ENCODE measurements around the gene HTR3A.
"Not testable (repeated sequence)": the region's sequence is repeated elsewhere in the genome, so short reads cannot be mapped to it uniquely, and the experiment has no call there.

HTR3A gene

DNA sequence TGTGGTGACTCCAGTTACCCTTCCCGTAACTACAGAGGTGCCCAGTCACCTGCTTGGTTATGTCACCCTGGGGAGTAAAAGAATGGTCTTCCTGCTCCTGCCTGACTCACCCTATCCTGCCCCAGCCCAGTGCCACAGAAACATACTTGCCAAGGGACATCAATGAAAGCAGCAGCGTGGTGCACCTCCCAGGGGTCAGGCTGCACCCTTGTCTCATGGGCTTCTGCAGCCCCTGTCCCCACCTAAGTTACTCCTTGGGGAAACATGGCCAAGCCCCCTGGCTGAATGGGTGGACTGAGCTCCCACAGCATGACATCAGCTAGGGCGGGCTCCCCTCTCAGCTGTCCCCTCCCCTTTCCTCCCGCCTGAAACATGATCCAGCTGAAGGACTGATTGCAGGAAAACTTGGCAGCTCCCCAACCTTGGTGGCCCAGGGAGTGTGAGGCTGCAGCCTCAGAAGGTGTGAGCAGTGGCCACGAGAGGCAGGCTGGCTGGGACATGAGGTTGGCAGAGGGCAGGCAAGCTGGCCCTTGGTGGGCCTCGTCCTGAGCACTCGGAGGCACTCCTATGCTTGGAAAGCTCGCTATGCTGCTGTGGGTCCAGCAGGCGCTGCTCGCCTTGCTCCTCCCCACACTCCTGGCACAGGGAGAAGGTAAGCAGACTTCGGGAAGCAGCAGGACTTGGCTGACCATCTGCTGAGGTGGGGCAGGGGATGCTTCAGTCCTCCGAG lies at the start of gene HTR3A:
HTR3A (plus strand) TSS at position 368 of the 730 bp plus-strand sequence; CDS start at position 586, 218 bp downstream.
- DNase-seq (ENCODE audit: low spot score): no peak

DNA sequence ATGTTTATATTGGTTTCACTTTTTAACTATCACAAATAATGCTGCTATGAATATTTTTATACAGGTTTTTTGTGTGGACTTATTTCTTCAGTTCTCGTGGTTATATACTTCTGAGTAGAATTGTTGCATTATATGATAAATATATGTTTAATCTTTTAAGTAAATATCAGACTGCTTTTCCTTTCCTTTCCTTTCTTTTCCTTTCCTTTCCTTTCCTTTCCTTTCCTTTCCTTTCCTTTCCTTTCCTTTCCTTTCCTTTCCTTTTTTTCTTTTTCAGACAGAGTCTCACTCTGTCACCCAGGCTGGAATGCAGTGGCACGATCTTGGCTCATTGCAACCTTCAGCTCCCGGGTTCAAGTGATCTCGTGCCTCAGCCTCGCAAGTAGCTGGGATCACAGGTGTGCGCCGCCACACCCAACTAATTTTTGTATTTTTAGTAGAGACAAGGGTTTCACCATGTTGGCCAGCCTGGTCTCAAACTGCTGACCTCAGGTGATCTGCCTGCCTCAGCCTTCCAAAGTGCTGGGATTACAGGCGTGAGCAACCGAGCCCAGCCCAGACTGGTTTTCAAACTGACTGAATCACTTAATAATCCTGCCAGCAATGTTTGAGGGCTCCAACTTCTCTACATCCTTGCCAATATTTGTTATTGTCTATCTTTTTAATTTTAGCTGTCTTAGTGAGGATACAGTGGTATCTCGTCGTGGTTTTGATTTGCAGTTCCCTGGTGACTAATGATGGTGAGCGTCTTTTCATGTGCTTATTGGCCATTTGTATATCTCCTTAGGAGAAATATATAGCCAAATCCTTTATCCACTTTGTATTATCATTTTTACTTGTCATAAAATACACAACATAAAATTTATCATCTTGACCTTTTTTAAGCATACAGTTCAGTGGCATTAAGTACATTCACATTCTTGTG lies 48.4 kb upstream of the HTR3A start:
- no peak for DNase-seq (ENCODE audit: low spot score)

DNA sequence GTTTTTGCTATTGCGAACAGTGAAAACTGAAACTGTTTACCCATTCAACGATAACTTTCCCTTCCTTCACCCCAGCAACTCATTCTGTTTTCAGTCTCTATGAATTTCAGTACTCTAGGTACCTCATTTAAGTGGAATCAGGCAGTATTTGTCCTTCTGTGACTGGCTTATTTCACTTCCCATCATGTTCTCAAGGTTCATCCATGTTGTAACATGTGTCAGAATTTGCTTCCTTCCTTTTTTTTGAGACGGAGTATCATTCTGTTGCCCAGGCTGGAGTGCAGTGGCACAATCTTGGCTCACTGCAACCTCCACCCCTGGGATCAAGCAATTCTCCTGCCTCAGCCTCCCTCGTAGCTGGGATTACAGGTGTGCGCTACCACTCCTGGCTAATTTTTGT lies 46.6 kb upstream of the HTR3A start:
- no peak for DNase-seq (ENCODE audit: low spot score)

DNA sequence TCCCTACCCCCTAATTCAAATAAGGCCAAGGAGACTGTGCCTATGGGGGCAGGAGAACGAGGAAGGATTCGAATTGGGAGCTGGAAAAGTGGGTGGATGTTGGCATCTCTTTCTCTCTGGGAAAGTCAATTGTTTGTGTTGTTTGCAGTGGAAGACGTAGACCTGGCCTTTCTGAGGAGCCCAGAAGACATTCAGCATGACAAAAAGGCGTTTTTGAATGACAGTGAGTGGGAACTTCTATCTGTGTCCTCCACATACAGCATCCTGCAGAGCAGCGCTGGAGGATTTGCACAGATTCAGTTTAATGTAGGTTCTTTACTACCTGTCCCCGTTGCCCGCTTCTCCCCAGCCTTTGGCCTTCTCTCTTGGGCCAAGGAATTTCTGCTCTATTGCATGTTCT lies 42.1 kb upstream of the HTR3A start:
- no peak for DNase-seq (ENCODE audit: low spot score)

DNA sequence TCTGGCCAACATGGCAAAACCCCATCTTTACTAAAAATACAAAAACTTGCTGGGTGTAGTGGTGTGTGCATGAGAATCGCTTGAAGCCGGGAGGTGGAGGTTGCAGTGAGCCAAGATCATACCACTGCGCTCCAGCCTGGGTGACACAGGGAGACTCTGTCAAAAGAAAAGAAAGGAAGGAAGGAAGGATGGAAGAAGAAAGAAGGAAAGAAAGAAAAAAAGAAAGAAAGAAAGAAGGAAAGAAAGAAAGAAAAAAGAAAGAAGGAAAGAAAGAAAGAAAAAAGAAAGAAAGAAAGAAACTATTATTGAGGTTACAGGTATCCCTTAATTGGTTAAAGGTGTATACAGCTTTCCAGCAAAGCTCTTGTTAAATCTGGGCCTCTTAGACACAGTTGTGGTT lies 40.7 kb upstream of the HTR3A start:
- not testable (repeated sequence) for DNase-seq (ENCODE audit: low spot score)

DNA sequence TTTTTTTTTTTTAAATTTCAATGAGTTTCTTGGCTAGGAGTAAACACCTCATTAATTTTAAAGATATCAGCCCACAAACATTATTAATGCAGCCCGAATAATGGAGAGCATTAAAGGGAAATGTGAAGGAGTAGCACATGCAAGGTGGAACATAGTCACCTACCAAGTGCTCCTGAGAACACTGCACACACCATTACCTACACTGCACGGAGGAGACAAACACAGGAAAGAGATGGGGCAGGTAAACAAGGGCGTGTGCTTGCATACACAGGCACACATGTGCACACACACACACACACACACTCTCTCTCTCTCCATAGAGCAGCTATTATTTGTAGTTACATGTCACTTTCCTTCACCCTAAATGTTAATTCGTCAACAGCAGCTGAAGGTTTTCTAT lies 40.1 kb upstream of the HTR3A start:
- no peak for DNase-seq (ENCODE audit: low spot score)

DNA sequence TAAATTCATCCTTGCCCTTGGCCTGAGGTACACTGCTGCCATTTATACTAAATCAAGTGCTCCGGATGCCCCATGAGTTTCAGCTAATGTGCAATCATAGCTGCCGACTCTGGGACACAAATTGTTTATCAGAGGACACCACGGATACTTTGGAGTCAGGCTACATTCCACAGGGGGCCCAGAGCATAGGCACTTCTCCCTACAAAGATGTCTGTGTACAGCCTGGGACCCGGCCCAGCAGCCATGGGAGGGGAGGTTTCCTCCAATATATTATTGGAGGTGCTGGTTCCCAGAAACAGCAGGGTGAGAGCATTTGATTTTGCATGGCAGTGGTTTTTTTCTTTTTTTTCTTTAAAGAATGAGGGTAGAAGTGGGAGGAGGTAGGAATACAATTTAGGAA lies 39.0 kb upstream of the HTR3A start:
- DNase-seq (ENCODE audit: low spot score): no peak

DNA sequence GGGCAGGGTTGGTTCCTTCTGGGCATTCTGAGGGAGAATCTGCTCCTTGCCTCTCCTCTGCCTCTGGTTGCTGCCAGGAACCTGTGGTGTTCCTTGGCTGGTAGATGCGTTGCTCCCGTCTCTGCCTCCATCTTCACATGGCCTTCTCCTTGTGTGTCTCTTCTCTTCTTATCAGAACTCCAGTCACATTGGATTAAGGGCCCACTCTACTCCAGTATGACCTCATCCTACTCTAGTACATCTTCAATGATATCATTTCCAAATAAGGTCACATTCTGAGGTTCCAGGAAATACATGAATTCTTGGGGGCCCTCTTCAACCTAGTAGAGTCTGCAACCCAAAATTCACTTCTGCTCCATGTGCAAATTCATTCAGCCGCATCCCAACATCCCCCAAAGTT lies 37.0 kb upstream of the HTR3A start:
- DNase-seq (ENCODE audit: low spot score): no peak

DNA sequence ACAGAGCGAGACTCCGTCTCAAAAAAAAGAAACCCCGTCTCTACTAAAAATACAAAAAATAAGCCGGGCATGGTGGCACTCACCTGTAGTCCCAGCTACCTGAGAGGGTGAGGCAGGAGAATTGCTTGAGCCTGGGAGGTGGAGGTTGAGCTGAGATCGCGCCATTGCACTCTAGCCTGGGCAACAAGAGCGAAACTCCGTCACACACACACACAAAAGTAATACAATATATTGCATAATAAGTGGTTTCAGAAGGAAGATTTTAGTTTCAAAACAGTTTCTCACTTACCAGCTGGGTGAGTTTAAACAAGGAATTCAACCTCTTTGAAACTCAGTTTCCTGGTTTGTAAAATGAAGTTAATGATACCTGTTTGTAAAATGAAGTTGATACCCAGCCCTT lies 32.7 kb upstream of the HTR3A start:
- no peak for DNase-seq (ENCODE audit: low spot score)

DNA sequence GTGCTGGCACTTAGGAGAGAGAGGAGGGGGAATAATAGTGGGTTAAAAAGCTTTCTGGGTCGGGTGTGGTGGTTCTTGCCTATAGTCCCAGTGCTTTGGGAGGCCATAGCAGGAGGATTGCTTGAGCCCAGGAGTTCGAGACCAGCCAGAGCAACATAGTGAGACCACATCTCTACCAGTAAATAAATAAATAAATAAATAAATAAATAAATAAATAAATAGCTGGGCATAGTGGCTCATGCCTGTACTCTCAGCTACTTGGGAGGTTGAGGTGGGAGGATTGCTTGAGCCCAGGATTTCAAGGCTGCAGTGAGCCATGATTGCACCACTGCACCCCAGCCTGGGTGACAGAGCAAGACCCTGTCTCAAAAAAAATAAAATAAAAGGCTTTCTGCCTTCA lies 28.7 kb upstream of the HTR3A start:
- DNase-seq (ENCODE audit: low spot score): not testable (repeated sequence)

DNA sequence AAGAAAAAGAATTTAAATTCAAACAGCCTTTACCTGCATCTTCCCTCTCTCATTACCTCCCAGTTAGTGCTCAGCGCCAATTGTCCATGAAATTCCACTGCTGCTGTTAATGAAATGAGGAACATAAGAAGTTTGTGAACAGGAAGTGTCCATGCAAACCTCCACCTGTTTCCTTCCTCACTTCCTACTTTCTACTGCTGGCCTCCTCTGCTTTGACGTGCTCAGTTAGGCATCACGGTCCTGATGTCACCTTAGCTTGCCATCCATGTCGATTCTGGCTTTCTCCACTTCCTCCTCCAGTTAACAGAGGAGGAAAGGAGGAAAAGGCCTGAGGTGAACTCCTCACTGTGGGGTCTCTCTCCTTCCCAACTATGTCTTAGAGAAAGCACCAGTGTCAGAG lies 26.9 kb upstream of the HTR3A start:
- no peak for DNase-seq (ENCODE audit: low spot score)

DNA sequence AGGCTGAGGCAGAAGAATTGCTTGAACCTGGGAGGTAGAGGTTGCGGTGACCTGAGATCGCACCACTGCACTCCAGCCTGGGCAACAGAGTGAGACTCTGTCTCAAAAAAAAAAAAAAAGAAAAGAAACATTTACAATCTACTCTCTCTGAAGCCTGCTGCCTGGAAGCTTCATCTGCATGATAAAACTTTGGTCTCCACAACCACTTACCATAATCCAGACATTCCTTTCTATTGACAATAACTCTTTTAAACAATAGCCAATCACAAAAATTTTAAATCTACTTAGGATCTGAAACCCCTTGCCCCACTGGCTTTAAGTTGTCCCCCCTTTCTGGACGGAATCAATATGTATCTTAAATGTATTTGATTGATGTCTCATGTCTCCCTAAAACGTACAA lies 25.0 kb upstream of the HTR3A start:
- no peak for DNase-seq (ENCODE audit: low spot score)

DNA sequence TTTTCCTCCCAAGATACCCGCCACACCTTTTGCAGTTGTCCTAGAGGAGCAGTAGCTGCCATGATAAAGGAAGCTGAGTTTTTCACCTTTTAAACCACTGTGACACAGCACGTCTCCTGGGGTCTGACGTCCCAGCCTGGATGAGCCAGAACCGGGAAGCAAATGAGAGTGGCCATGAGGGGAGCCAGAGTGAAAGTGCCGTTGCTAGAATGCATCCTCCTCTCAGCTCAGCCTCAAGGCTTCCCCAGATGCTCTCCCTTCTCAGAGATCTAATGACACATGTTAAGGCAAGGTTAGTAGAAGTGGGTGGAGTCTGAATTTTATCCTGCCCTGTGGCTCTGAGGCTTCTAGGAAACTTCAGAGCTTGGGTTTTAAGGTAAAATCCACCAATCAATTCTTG lies 23.4 kb upstream of the HTR3A start:
- no peak for DNase-seq (ENCODE audit: low spot score)

DNA sequence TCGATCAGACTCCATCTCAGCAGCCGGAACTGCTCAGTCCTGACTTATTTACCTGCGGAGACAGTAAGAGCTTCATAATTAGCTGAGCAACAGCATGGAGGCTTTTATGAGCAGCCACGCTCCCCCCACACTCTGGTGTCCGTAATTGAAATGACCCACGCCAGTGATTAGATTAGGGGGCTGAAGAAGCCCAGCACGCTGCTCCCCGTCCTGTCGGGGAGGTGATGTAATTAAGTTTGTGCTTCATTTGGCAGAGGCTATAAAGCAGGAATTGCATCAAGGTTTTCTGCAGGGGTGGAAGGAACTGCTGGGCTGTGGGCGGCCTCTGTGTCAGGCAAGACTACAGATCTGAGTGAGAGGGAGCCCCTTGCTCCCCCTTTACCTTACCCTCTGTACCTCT lies 22.8 kb upstream of the HTR3A start:
- no peak for DNase-seq (ENCODE audit: low spot score)

DNA sequence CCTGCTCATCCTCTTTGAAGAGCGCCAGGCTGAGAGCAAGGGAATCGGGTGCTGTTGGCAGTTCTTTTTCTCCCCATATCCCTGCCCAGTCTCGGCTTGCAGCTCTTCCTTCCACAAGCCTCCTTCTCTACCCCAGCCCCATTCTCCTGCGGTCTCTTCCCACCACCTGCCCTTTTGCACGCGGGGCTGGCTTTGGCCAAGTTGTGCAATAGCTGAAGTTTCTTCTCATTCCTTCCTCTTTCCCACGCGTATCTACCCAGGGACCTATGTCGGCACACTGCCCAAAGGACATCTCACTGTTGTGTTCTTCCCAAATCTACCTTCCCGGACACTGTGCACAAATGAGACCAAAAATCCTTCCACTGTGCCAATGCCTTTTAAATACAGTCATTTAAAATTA lies 22.3 kb upstream of the HTR3A start:
- no peak for DNase-seq (ENCODE audit: low spot score)

DNA sequence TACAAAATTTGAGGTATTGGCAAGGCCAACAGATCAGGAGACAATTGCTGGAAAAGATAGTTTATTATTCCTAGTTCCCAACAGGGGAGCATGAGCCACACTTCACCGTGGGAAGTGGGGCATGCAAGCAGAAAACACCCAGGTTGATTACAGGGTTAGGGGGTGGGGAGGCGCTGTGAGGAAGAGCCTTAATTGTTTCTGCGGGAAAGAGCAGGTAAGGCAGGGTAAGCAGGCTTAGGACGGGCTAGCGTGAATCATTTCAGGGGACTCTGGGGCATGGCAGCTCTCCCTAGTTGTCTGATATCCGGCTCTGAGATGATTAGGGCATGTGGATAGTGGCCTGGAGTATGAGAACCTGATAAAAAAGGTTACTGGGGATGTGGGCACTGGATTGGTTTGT lies 20.7 kb upstream of the HTR3A start:
- no peak for DNase-seq (ENCODE audit: low spot score)

DNA sequence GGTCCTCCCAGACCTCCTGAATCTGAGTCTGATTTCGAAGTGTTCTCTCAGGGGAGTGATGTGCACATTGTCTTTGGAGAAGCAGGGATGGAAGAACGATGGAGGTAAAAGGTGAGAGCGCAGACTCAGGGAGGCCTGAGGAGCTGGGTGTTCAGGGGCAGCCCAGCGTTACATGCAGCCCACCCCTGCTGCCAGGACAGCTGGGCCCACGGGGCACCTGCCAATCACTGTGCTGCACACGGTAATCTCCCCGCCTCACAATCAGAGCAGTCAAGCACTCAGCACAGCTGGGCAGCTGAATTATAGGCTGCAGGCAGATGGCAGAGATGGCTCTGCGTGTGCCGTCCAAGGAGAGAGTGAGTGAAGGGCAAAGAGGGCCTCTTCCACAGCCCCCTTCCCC lies 17.9 kb upstream of the HTR3A start:
- DNase-seq (ENCODE audit: low spot score): no peak

DNA sequence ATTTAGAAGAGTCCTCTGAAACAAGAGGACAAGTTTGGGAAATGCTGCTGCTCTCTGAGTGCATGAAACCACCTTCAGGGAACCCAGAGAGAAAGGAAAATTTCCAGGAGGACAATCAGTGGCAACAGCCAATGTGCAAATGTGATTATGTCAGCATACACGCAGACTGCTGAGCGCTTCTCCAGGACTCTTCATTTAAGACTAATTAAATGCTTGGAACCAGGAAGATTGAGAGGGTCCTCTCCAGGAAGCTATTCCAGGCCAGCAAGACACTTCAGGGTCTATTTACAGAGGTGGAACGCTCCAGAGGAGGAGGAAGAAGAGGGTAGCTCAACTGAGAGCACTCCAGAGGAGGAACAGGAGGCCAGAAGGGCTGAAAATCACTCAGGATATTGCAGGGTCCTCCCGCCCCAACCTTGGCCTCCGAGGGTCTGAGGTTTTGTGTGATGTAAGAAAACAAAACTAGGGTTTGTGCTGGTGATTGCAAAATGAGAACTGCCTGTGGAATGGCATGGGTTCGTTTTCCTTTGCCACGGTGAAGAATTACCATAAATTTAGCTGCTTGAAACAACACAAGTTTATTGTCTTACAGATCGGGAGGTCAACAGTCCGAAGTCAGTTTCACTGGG lies 14.1 kb upstream of the HTR3A start:
- no peak for DNase-seq (ENCODE audit: low spot score)

DNA sequence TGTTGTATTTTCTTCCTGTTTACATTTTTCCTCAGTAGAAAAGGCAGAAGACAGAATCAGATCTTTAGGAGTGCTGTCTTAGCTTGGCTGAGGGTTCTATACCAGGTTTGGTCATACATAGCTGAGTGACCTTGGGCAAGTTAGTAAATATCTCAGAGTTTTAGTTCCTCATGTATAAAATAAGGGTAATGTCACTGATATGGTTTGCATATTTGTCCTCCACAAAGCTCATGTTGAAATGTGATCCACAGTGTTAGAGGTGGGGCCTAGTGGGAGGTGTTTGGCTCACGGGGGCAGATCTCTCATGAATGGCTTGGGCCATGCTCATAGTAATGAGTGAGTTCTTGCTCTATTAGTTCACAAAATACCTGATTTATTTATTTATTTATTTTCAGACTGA lies 7.5 kb upstream of the HTR3A start:
- no peak for DNase-seq (ENCODE audit: low spot score)

DNA sequence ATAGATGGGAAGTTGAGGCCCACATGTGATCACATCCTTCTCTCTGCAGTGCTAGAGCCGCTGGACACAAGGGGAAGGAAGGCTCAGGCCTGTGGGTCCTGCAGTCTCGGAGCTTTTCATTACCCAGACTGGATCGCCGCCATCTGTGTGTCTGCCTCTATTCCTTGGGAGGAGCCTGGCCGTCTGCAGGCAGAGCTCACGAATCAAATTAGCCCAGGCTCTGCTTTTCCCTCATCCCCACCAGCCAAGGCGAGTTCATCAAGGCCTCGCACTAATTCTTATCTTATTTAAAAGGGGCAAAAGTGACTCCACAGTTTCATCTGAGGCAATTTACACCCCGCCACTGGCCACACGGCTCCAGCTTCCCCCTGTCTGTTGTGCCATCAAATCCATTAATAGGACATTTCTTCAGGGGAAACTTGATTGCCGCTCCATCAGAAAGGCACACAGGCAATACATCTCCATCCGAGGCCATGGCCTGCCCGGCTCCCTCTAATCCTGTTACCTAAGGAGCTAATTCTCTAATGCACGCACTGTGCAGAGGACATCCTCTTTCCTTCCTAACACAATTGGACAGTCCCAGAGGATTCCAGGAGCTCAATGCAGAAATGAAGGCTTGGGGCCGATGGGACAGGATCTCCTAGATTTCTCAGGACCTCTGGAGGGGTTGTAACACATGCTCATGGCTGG lies 3.3 kb upstream of the HTR3A start:
- no peak for DNase-seq (ENCODE audit: low spot score)

DNA sequence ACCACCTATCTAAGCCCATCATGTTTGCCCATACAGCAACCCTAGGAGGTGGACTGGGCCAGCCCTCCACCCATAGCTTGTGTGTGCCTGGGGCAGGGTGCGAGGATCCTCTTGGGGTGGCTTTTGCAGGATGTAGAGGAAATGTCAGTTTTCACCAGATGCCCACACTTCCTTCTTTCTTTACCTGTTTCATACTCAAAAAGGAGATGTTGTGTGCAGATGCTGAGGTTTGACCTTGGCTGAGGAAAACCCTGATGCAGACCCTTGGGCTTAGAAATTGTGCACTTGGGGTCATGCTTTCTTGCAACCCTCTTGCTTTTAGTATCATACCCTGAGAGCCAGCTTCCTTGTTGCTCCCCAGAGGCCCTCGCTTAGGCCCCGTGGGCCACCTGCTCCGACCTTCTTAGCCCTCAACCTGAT lies 2.2 kb downstream of the HTR3A start:
- DNase-seq (ENCODE audit: low spot score): no peak

DNA sequence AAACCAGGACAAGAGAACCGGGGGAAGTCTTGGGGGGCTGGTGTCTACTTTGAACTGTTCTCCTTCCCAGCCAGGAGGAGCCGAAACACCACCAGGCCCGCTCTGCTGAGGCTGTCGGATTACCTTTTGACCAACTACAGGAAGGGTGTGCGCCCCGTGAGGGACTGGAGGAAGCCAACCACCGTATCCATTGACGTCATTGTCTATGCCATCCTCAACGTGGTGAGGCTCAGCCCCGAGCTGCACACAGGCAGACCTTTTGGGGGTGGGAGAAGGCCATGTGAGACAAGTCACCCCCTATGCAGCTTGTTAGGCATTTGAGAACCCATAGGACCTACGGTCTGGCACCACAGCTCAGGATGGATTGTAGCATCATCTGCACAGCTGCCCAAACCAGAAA lies 2.8 kb downstream of the HTR3A start:
- no peak for DNase-seq (ENCODE audit: low spot score)
